K562 (cell line): ENCODE results near the gene MCC.

Experiments used
- CXXC5 ChIP-seq: fragments of 250-450 bp; sonication (Bioruptor Pico); IDR thresholded peaks from 2 replicates; pipeline ENCODE4 v1.8.0; 2022; ENCODE audit warnings: inconsistent platforms, mild to moderate bottlenecking, moderate library complexity
- ETV6 ChIP-seq, 3 experiments: fragments of 150-350 bp in 1 of 3; sonication (generic) in 1 of 3; formaldehyde crosslinking in 1 of 3; IDR thresholded peaks; 2 replicates each; pipeline versions ENCODE4 v1.6.1 to v1.8.0; 2014 to 2022; ENCODE audit warnings: borderline replicate concordance in 2 of 3, low read depth in 2 of 3, antibody characterized with exemption in 1 of 3, low read length in 1 of 3, mild to moderate bottlenecking in 1 of 3, missing genetic modification reagents in 1 of 3
- NR3C1 ChIP-seq: sonication (generic); formaldehyde crosslinking; IDR thresholded peaks from 2 replicates; pipeline ENCODE4 v1.8.1; 2022; ENCODE audit warnings: missing genetic modification reagents
- POLR2AphosphoS5 ChIP-seq: IDR thresholded peaks from 2 replicates; pipeline ENCODE4 v1.6.1; 2011; ENCODE audit warnings: mild to moderate bottlenecking, low read depth, low read length, moderate library complexity; ENCODE audit not compliant: control insufficient read depth, insufficient read depth
- REST ChIP-seq, 2 experiments: fragments of 450-650 bp; formaldehyde crosslinking in 1 of 2; IDR thresholded peaks; 2 replicates each; pipeline versions ENCODE4 v1.4.0 to v1.6.1; 2014 to 2020; ENCODE audit warnings: mild to moderate bottlenecking in 2 of 2, borderline replicate concordance in 1 of 2, low read depth in 1 of 2
- SIN3B ChIP-seq: fragments of 450-650 bp; IDR thresholded peaks from 2 replicates; pipeline ENCODE4 v1.6.1; 2017; ENCODE audit warnings: low read depth, mild to moderate bottlenecking, moderate library complexity
- SREBF1 ChIP-seq: fragments of 150-350 bp; IDR thresholded peaks from 2 replicates; pipeline ENCODE4 v1.6.1; 2014; ENCODE audit warnings: antibody characterized with exemption, low read depth, low read length, borderline replicate concordance

GRCh38 chr5:113053511-113053995 is 434.7 kb downstream of the MCC start:
- TF ChIP-seq REST (IDR thresholded peaks at IDR 0.05; ENCODE audit: borderline replicate concordance) (no peak), REST (CRISPR knock-in tag; IDR thresholded peaks at IDR 0.05; ENCODE audit: low read depth) (no peak), SREBF1 (no peak), POLR2AphosphoS5 (no peak), SIN3B (no peak), NR3C1 (CRISPR knock-in tag) (no peak), ETV6 (IDR thresholded peaks at IDR 0.05; ENCODE audit: borderline replicate concordance in 1 of 2, low read depth in 2 of 2, low read length in 1 of 2) (no peak), ETV6 (CRISPR knock-in tag; IDR thresholded peaks at IDR 0.05; ENCODE audit: borderline replicate concordance) (no peak), CXXC5 (CRISPR knock-in tag) (no peak)
